Activated T-cell treated with anti-CD3 and anti-CD28 coated beads, Interleukin-2, amount 50 U/mL, for 4 hours (primary cell): ENCODE results near the gene NOB1. TPM values are rescaled to one million over a fixed set of nuclear protein-coding genes. Genes with fewer than 3 reads are reported as not detected.
A peak's percentile ranks its signal among the peaks of the same experiment; 100 is the strongest.
"Not testable (repeated sequence)": the region's sequence is repeated elsewhere in the genome, so short reads cannot be mapped to it uniquely, and the experiment has no call there.

Experiments used
- ATAC-seq, 2 donors: fragments of 200-7000 bp; cut with Tn5 transposase; one replicate each; pipeline ENCODE4 v1.10.0; 2021
- DNase-seq: peaks from one replicate; pipeline ENCODE4 v3.0.0-alpha.2; 2020
- H3K27me3 Mint-ChIP-seq: one replicate; pipeline ENCODE4 v1.8.0; 2021; ENCODE audit warnings: low read depth, mixed read lengths
- H3K36me3 Mint-ChIP-seq: one replicate; pipeline ENCODE4 v1.8.0; 2022; ENCODE audit warnings: mixed read lengths; ENCODE audit not compliant: insufficient read depth
- H3K4me1 Mint-ChIP-seq: one replicate; pipeline ENCODE4 v1.8.0; 2021; ENCODE audit warnings: low read depth, mixed read lengths
- H3K4me3 Mint-ChIP-seq: one replicate; pipeline ENCODE4 v1.8.0; 2021; ENCODE audit warnings: mild to moderate bottlenecking, moderate library complexity, mixed read lengths
- H3K9me3 Mint-ChIP-seq: one replicate; pipeline ENCODE4 v1.8.0; 2021; ENCODE audit warnings: mixed read lengths
- total RNA-seq, 3 donors: library from RNA; stranded (reverse); gene quantifications; one replicate each; pipeline ENCODE4 v1.2.1, GENCODE V29; 2021

The NOB1 gene
- 100 to 1,000 TPM; 181 to 194 (median 181) TPM for total RNA-seq

DNA sequence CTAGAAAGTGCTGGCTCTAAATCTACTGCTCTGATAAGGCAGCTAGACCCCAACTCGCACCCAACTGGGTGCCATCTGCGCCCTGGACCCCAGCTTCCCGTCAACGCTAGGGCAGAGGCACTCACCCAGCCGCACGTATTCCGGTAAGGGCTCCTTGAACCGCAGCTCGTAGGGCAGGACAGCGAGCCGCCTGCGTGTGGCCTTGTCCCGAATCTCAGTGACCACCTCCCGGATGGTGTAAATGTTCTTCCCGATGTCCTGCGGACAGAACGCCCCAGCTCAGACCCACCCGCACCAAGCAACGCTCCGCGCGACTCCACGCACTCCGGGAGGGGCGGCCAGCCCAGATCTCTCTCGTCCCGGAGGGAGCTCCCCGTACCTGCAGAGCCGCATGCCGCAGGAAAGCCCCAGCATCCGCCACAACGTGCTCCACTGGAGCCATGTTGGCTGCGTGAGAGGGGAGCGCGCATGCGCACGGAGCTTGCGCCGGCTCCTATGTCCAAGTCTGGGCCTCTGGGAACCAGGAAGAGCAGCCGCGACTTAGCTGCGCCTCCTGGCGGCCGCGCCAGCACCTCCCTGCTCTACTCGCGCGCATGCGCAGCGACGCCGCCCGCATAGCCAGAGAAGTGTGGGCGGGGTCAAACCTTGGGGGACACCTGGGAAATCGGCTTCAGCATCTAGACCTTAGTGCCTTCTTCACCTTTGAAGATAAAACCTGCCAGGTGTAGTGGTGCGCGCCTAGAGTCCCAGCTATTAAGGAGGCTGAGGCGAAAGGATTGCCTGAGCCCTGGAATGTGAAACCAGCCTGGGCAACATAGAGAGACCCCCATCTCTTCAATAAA is at the start of gene NOB1:
NOB1 (minus strand) TSS at position 458 of the 842 bp plus-strand sequence; CDS start at position 442, 16 bp downstream.
- DNase-seq (peak; percentile 97), ATAC-seq (peak; percentile 98)
- Mint-ChIP-seq H3K36me3 (peaks cover 17% of the 10 kb centered on the region), H3K4me1 (peaks cover 21% of the 10 kb centered on the region), H3K9me3 (no peaks in the 10 kb centered on the region), H3K27me3 (no peaks in the 10 kb centered on the region), H3K4me3 (peak within 1 kb of the TSS; percentile 100)

DNA sequence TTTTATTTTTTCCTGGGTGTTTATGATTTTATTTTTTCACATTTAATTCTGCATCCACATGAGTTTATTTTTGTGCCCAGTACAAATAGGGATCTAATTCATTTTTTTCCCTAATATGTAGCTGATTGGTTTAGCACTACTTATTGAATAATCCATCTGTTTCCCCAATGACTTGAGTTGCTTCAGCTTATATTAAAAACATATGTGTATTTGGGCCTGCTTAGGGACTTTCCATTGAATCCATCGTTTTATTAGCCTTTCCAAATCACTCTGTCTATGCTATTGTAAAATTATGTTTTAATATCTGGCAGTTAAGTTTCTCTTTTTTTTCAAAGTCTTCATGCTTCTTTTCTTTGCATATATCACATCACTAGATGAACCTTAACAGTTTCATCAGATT is 49.6 kb upstream of the NOB1 start:
- no peaks in the 10 kb centered on the region for H3K27me3 Mint-ChIP-seq
- no peak for DNase-seq
- peaks cover 20% of the 10 kb centered on the region for H3K36me3 Mint-ChIP-seq
- H3K4me3 Mint-ChIP-seq: no peak overlapping the region
- no peaks in the 10 kb centered on the region for H3K4me1 Mint-ChIP-seq
- no peaks in the 10 kb centered on the region for H3K9me3 Mint-ChIP-seq
- ATAC-seq: no peak

DNA sequence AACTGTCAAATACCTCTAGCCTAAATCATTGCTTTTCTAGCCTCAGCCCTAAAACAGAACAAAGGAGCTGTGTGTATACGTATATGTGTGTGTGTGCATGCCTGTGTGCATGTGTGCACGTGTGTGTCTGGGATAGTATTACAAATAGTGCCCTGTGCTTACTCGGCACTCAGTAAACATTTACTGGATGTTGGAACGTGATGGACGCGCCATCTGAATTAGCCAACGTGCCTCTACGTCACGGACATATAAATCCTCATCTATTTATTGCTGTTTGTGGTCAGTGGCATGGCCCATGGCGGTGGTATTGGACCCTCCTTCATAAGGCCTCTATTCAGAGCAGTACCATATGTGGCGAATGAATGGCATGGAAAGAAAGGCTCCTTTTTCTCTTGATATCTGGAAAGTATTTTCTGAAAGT is 44.9 kb upstream of the NOB1 start:
- Mint-ChIP-seq H3K4me3 (no peak overlapping the region), H3K4me1 (no peaks in the 10 kb centered on the region), H3K36me3 (peaks cover 25% of the 10 kb centered on the region), H3K27me3 (no peaks in the 10 kb centered on the region), H3K9me3 (no peaks in the 10 kb centered on the region)
- no peak for DNase-seq
- no peak for ATAC-seq

DNA sequence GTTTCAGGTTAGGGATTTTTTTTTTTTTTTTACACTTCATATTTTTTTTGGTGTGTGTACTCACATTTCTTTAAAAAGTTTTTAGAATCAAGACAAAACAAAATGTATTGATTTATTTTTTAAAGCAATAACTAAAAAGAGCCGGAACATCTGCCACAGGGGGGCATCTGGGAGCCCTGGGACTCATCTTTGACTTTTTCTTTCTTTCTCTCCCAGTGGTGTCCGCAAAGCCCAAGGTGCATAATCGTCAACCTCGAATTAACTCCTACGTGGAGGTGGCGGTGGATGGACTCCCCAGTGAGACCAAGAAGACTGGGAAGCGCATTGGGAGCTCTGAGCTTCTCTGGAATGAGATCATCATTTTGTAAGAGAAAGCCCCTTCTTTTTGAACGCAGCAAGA is 43.7 kb upstream of the NOB1 start:
- no peaks in the 10 kb centered on the region for H3K4me1 Mint-ChIP-seq
- DNase-seq: no peak
- H3K4me3 Mint-ChIP-seq: no peak overlapping the region
- peaks cover 21% of the 10 kb centered on the region for H3K36me3 Mint-ChIP-seq
- no peaks in the 10 kb centered on the region for H3K27me3 Mint-ChIP-seq
- no peak for ATAC-seq
- H3K9me3 Mint-ChIP-seq: no peaks in the 10 kb centered on the region

DNA sequence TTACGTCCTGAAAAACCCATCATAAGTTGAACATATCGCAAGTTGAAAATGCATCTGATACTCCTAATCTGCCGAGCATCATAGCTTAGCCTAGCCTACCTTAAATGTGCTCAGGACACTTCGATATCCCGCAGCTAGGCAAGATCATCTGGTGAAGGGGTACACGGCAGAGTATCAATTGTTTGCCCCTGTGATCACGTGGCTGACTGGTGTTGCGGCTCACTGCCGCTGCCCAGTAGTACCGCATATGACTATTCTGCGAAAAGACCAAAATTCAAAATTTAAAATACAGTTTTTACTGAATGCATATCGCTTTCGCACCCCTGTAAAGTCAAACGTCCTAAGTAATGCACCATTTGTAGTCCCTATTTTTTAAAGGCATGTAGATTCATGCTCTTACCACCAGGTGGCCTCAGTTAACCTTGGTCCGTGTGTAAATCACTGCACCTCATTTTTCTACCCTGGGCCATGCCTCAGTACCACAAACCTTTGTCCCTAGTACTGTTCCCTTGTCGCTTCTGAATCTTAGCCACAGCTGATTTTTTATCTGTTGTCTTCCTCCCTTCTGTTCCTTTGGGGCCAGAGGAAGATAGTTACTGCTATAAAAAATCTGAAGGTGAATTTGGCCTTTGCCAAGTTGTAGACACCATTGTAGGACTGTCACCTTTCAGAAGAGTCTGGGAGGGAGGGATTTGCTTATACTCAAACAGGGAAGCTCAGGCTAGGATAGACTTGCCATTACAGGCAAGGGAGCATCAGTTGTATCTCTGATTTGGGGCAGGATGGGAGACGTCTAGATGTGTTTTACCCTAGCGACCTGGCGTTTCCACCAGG is 41.8 kb upstream of the NOB1 start:
- peaks cover 18% of the 10 kb centered on the region for H3K36me3 Mint-ChIP-seq
- DNase-seq: no peak
- H3K4me1 Mint-ChIP-seq: no peaks in the 10 kb centered on the region
- H3K4me3 Mint-ChIP-seq: no peak overlapping the region
- peak; percentile 60 to 69 for ATAC-seq
- H3K27me3 Mint-ChIP-seq: no peaks in the 10 kb centered on the region
- H3K9me3 Mint-ChIP-seq: no peaks in the 10 kb centered on the region

DNA sequence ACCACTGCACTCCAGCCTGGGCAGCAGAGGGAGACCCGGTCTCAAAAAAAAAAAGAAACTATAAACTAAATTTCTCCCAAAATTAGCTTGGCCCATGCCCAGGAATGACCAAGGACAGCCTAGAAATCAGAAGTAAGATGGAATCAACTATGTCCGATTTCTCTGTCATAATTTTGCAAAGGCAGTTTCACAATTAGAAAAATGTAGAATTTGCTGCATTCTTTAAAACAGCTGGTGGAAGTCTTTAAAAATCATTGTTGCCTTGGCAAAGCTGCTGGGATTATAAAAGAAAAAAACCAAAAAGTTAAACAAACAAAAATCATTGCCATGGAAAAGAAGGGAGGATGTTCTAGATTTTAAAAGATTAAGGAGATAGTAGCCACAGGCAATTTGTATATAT is 39.8 kb upstream of the NOB1 start:
- no peaks in the 10 kb centered on the region for H3K9me3 Mint-ChIP-seq
- H3K4me1 Mint-ChIP-seq: no peaks in the 10 kb centered on the region
- DNase-seq (no peak), ATAC-seq (no peak)
- peaks cover 16% of the 10 kb centered on the region for H3K36me3 Mint-ChIP-seq
- H3K4me3 Mint-ChIP-seq: no peak overlapping the region
- no peaks in the 10 kb centered on the region for H3K27me3 Mint-ChIP-seq

DNA sequence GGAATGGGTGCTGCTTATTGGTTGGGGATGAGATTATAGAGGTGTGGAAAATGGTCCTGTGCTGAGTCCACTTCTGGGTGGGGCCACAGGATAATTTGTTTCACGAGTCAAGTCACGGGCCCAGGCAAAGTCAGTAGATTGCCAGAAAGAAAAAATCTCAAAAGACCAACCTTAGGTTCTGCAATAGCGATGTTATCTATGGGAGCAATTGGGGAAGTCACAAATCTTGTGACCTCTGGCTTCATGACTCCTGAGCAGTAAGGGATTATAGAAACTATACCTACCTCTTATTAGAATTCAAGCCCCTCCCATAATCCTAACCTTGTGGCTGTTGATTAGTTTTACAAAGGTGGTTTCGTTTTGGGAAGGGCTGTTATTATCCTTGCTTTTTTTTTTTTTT is 38.8 kb upstream of the NOB1 start:
- ATAC-seq (no peak), DNase-seq (no peak)
- Mint-ChIP-seq H3K4me3 (no peak overlapping the region), H3K36me3 (peaks cover 11% of the 10 kb centered on the region), H3K9me3 (no peaks in the 10 kb centered on the region), H3K27me3 (no peaks in the 10 kb centered on the region), H3K4me1 (no peaks in the 10 kb centered on the region)

DNA sequence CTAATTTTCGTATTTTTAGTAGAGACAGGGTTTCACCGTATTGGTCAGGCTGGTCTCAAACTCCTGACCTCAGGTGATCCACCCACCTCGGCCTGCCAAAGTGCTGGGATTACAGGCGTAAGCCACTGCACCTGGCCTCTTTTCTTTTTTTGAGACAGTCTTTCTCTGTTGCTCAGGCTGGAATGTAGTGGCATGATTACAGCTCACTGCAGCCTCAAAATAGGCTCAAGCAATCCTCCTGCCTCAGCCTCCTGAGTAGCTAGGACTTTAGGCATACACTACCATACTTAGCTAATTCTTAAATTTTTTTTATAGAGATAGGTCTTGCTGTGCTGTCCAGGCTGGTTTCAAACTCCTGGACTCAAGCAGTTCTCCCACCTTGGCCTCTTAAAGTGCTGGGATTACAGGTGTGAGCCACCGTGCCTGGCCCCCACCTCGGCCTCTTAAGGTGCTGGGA is 36.7 kb upstream of the NOB1 start:
- not testable (repeated sequence) for H3K9me3 Mint-ChIP-seq, H3K4me1 Mint-ChIP-seq, DNase-seq, H3K27me3 Mint-ChIP-seq, ATAC-seq, H3K4me3 Mint-ChIP-seq
- H3K36me3 Mint-ChIP-seq: peaks cover 16% of the 10 kb centered on the region

DNA sequence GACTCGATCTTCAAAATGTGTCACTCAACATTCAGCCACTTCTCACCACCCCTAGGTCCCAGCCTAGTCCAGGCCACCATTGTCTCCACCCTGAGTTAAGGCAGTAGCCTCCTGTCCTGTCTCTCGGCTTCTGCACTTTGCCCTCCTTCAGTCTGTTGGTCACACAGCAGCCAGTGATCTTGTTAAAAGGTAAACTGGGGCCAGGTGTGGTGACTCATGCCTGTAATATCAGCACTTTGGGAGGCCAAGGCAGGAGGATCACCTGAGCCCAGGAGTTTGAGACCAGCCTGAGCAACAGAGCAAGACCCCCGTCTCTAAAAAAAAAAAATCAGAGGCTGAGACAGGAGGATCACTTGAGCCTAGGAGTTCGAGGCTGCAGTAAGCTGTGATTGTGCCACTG is 33.2 kb upstream of the NOB1 start:
- peaks cover 17% of the 10 kb centered on the region for H3K36me3 Mint-ChIP-seq
- H3K9me3 Mint-ChIP-seq: no peaks in the 10 kb centered on the region
- H3K27me3 Mint-ChIP-seq: no peaks in the 10 kb centered on the region
- ATAC-seq (no peak), DNase-seq (no peak)
- peaks cover 3% of the 10 kb centered on the region for H3K4me1 Mint-ChIP-seq
- H3K4me3 Mint-ChIP-seq: no peak overlapping the region

DNA sequence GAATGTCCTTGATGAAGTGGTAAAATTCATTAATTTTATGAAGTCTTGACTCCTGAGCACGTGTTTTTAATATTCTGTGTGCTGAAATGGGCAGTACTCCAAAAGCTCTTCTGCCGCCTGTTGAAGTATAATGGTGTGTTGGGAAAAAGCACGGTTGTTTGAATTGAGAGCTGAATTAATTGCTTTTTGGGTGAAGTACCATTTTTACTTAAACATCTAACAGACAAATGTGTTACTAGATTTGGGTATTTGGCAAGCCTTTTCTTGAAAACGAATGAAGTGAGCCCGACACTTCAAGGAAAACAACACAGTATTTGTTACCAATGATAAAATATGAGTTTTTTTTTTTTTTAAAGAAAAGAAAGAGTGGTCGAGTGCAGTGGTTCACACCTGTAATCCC is 29.9 kb upstream of the NOB1 start:
- Mint-ChIP-seq H3K36me3 (peaks cover 15% of the 10 kb centered on the region), H3K9me3 (no peaks in the 10 kb centered on the region), H3K27me3 (no peaks in the 10 kb centered on the region), H3K4me3 (no peak overlapping the region), H3K4me1 (peaks cover 11% of the 10 kb centered on the region)
- ATAC-seq: no peak
- no peak for DNase-seq

DNA sequence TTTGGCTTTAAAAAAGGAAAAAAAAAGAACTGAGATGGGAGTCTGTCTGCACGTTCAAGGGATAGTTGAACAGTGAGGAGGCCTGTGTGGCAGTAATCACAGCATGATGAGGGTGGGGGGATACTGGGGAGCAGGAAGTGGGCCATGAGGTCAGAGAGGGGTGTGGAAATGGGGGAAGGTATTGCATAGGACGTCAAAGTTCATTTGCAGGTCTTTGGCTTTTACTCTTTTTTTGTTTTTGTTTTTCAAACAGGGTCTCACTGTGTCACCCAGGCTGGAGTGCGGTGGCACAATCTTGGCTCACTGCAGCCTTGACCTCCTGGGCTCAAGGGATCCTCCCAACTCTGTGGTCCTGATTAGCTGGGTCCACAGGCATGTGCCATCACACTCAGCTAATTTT is 26.4 kb upstream of the NOB1 start:
- Mint-ChIP-seq H3K36me3 (peaks cover 7% of the 10 kb centered on the region), H3K27me3 (no peaks in the 10 kb centered on the region), H3K9me3 (peaks cover 1% of the 10 kb centered on the region), H3K4me3 (no peak overlapping the region), H3K4me1 (peaks cover 11% of the 10 kb centered on the region)
- ATAC-seq (no peak), DNase-seq (no peak)

DNA sequence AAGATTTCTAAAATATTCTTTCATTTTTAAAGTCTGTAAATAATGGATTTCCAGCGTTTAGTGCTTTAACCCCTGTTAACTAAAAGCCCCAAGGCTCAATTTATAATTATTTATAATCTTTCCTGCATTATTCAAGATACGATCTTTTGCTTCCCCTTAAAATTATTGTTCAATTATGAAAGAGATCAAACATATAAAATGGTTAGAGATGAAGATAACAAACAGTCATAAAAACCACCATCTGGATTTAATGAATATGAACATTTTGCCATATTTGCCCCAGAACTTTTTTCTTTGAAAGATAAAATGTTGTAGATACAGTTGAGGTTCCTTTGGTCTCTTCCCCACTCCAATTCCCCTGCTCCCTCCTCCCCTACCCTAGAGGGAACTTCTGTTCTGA is 25.0 kb upstream of the NOB1 start:
- Mint-ChIP-seq H3K27me3 (no peaks in the 10 kb centered on the region), H3K4me1 (peaks cover 12% of the 10 kb centered on the region)

DNA sequence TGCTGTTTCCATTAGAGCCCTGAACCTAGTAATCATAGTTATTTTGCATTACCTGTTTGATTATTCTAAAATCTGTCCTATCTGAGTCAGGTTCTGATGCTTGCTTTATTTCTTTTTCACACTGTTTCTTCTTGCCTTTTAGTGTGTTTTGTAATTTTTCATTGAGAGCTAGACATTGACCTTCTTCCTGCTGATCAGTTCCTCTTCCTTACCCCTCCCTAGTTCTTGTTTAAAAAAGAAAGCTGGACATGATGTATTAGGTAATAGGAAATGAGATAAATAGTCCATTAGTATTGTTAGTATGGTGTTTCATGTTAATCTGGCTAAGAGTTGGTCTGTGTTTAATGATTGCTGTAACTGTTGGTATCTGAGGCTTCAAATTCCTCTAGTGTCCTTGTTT is 20.8 kb upstream of the NOB1 start:
- Mint-ChIP-seq H3K27me3 (no peaks in the 10 kb centered on the region), H3K9me3 (peaks cover 19% of the 10 kb centered on the region), H3K4me3 (no peak overlapping the region), H3K36me3 (peaks cover 27% of the 10 kb centered on the region), H3K4me1 (peaks cover 35% of the 10 kb centered on the region)
- no peak for ATAC-seq
- DNase-seq: no peak

More for the DNA sequence above, 25.0 kb upstream of the NOB1 start:
- no peak for DNase-seq
- H3K36me3 Mint-ChIP-seq: peaks cover 19% of the 10 kb centered on the region
- H3K4me3 Mint-ChIP-seq: no peak overlapping the region
- H3K9me3 Mint-ChIP-seq: peaks cover 15% of the 10 kb centered on the region
- no peak for ATAC-seq

DNA sequence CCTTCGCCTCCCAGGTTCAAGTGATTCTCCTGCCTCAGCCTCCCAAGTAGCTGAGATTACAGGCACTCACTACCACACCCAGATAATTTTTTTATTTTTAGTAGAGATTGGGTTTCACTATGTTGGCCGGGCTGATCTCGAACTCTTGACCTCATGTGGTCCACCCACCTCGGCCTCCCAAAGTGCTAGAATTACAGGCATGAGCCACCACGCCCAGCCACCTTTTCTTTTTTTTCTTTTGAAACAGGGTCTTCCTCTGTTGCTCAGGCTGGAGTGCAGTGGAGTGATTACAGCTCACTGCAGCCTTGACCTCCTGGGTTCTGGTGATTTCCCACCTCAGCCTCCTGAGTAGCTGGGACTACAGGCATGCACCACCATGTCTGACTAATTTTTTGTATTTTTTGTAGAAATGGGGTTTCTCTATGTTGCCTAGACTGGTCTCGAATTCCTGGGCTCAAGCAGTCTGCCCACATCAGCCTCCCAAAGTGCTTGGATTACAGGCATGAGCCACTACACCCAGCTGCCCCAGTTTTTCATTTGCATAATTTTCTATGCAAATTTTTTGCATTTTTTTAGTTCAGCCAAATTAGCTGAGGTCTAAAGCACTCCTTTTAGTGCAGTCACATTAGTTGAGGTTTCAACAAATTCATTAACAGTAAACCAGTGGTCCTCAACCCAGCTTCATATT is 18.7 kb upstream of the NOB1 start:
- peaks cover 19% of the 10 kb centered on the region for H3K9me3 Mint-ChIP-seq
- H3K4me3 Mint-ChIP-seq: no peak overlapping the region
- ATAC-seq: no peak
- no peak for DNase-seq
- H3K4me1 Mint-ChIP-seq: peaks cover 42% of the 10 kb centered on the region
- H3K36me3 Mint-ChIP-seq: peaks cover 30% of the 10 kb centered on the region
- H3K27me3 Mint-ChIP-seq: no peaks in the 10 kb centered on the region
